Ascending aorta (tissue), 2 donors: Measurements from ENCODE around the gene ADAMTS2. TPM values are rescaled to one million over a fixed set of nuclear protein-coding genes. Genes with fewer than 3 reads are reported as not detected.

Experiments used
- DNase-seq, 2 donors: peaks; one replicate each; pipeline ENCODE4 v3.0.0-alpha.2; 2019; ENCODE audit warnings: low spot score in 2 of 2
- H3K27ac ChIP-seq, 2 donors: fragments of 200-600 bp; sonication (generic); one replicate each; pipeline ENCODE4 v1.5.1; 2016 to 2017; ENCODE audit warnings: mild to moderate bottlenecking in 1 of 2
- H3K27me3 ChIP-seq: fragments of 200-600 bp; sonication (generic); one replicate; pipeline ENCODE4 v1.5.1; 2017
- H3K36me3 ChIP-seq, 2 donors: fragments of 200-600 bp; sonication (generic); one replicate each; pipeline ENCODE4 v1.5.1; 2016
- H3K4me1 ChIP-seq, 2 donors: fragments of 200-600 bp; sonication (generic); one replicate each; pipeline ENCODE4 v1.5.1; 2016 to 2017; ENCODE audit warnings: mild to moderate bottlenecking in 1 of 2
- H3K4me3 ChIP-seq, 2 donors: fragments of 200-600 bp; sonication (generic); one replicate each; pipeline ENCODE4 v1.5.1; 2016 to 2017; ENCODE audit warnings: mild to moderate bottlenecking in 1 of 2
- H3K9me3 ChIP-seq, 2 donors: fragments of 200-600 bp; sonication (generic); one replicate each; pipeline ENCODE4 v1.5.1; 2016
- CTCF ChIP-seq, 3 experiments: fragments of 200-600 bp in 2 of 3; fragments of 450-650 bp in 1 of 3; sonication (generic) in 2 of 3; IDR thresholded peaks; one replicate each; pipeline ENCODE4 v1.5.1; 2016 to 2019; ENCODE audit warnings: antibody characterized with exemption in 3 of 3, mild to moderate bottlenecking in 1 of 3, moderate library complexity in 1 of 3
- intact Hi-C: fragments of 100-400 bp; cut with DNase I; formaldehyde crosslinking; loops from one replicate; pipeline ENCODE4 v1.15.1; 2023
- total RNA-seq: library from RNA; depleted of rRNA; stranded (reverse); fragments of >200 nt; gene quantifications from one replicate; pipeline ENCODE4 v1.1.0, GENCODE V29; 2016

ADAMTS2 gene
- total RNA-seq, 1 donor from 2014 or later = 51.0 TPM

- Histone ChIP-seq H3K9me3 (no peaks in the 10 kb centered on the region), H3K27me3 (no peaks in the 10 kb centered on the region), H3K36me3 (no peaks in the 10 kb centered on the region), H3K4me1 (peaks cover 0 to 3% of the 10 kb centered on the region in 2 donors), H3K4me3 (no peak overlapping the region), H3K27ac (no peak overlapping the region)
- no peak for DNase-seq
- no peak for TF ChIP-seq CTCF (IDR thresholded peaks at IDR 0.05)
- intact Hi-C loops = no loop called here
Observed at GRCh38 chr5:179164331-179165311, 180.6 kb downstream of the ADAMTS2 start.

GRCh38 chr5:179163236-179164155 is 181.8 kb downstream of the ADAMTS2 start:
- Histone ChIP-seq H3K27me3 (no peaks in the 10 kb centered on the region), H3K4me1 (peaks cover 0 to 3% of the 10 kb centered on the region in 2 donors), H3K36me3 (peaks cover 0 to 2% of the 10 kb centered on the region in 2 donors), H3K9me3 (no peaks in the 10 kb centered on the region), H3K27ac (no peak overlapping the region), H3K4me3 (no peak overlapping the region)
- no peak for DNase-seq
- no peak for TF ChIP-seq CTCF (IDR thresholded peaks at IDR 0.05)
- intact Hi-C loops = no loop called here

- TF ChIP-seq CTCF (IDR thresholded peaks at IDR 0.05) = no peak
- H3K27me3 ChIP-seq = no peaks in the 10 kb centered on the region
- no peaks in the 10 kb centered on the region for H3K9me3 ChIP-seq
- intact Hi-C loops = no loop called here
- no peak for DNase-seq
- no peak overlapping the region for H3K27ac ChIP-seq
- H3K4me1 ChIP-seq = peaks cover 0 to 3% of the 10 kb centered on the region in 2 donors
- H3K4me3 ChIP-seq = no peak overlapping the region
- peaks cover 0 to 3% of the 10 kb centered on the region in 2 donors for H3K36me3 ChIP-seq
Observed at GRCh38 chr5:179162351-179163235, 182.7 kb downstream of the ADAMTS2 start.

- intact Hi-C loops = no loop called here
Observed at GRCh38 chr5:179161901-179162300, 183.4 kb downstream of the ADAMTS2 start.

More at GRCh38 chr5:179161901-179162300, 183.4 kb downstream of the ADAMTS2 start:
- H3K9me3 ChIP-seq = no peaks in the 10 kb centered on the region
- H3K27me3 ChIP-seq = no peaks in the 10 kb centered on the region
- no peaks in the 10 kb centered on the region for H3K4me1 ChIP-seq
- no peak overlapping the region for H3K4me3 ChIP-seq
- H3K36me3 ChIP-seq = peaks cover 0 to 3% of the 10 kb centered on the region in 2 donors
- no peak for TF ChIP-seq CTCF (IDR thresholded peaks at IDR 0.05)
- DNase-seq = no peak
- H3K27ac ChIP-seq = no peak overlapping the region
